Astrocyte (in vitro differentiated cells and primary cell): Measurements from ENCODE around the gene METAP1.

Experiments used
- EZH2 ChIP-seq: IDR thresholded peaks from 2 replicates; pipeline ENCODE4 v1.6.1; 2012; ENCODE audit warnings: mild to moderate bottlenecking, low read length, inconsistent platforms; ENCODE audit not compliant: insufficient read depth
- TF ChIP-seq, protein P1 (sequence below): IDR thresholded peaks from 2 replicates; pipeline ENCODE4 v1.5.1; 2011; ENCODE audit warnings: low read depth, mild to moderate bottlenecking, inconsistent platforms, low read length, moderate library complexity; ENCODE audit not compliant: insufficient read depth

DNA sequence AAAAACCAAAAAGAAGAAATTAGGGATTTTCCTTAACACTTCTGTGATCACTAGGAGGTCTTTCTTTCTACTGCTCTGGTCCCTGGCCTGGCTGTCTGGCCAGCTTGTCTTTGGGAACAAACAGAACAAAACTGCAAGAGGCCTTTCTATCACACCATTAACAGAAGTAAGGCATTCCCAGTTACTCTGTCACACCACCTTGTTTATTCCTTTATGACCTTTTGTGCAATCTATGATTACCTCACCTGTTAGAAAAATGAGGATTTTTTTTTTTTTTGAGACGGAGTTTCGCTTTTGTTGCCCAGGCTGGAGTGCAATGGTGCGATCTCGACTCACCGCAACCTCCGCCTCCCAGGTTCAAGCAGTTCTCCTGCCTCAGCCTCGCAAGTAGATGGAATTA is 3.0 kb downstream of the METAP1 start:
- TF ChIP-seq, protein P1, sequence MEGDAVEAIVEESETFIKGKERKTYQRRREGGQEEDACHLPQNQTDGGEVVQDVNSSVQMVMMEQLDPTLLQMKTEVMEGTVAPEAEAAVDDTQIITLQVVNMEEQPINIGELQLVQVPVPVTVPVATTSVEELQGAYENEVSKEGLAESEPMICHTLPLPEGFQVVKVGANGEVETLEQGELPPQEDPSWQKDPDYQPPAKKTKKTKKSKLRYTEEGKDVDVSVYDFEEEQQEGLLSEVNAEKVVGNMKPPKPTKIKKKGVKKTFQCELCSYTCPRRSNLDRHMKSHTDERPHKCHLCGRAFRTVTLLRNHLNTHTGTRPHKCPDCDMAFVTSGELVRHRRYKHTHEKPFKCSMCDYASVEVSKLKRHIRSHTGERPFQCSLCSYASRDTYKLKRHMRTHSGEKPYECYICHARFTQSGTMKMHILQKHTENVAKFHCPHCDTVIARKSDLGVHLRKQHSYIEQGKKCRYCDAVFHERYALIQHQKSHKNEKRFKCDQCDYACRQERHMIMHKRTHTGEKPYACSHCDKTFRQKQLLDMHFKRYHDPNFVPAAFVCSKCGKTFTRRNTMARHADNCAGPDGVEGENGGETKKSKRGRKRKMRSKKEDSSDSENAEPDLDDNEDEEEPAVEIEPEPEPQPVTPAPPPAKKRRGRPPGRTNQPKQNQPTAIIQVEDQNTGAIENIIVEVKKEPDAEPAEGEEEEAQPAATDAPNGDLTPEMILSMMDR = no peak
- no peak for TF ChIP-seq EZH2
